Psoas muscle (tissue), 8 donors: Measurements from ENCODE around the gene G3BP1. TPM values are rescaled to one million over a fixed set of nuclear protein-coding genes. Genes with fewer than 3 reads are reported as not detected.

ENCODE experiments used
- ATAC-seq, 4 donors: fragments of 200-7000 bp; cut with Tn5 transposase; one replicate each; pipeline ENCODE4 v1.9.1; 2020; ENCODE audit warnings: moderate library complexity in 3 of 4, mild to moderate bottlenecking in 2 of 4
- DNase-seq, 2 donors: peaks; one replicate each; pipeline ENCODE4 v3.0.0-alpha.2; 2020
- H3K27ac ChIP-seq: fragments of 200-600 bp; one replicate; pipeline ENCODE4 v1.8.0; 2022
- H3K27me3 ChIP-seq, 3 donors: fragments of 200-600 bp in 1 of 3; one replicate each; pipeline versions ENCODE4 v1.6.1 to v1.8.0; 2013 to 2022; ENCODE audit warnings: low read length in 2 of 3, mild to moderate bottlenecking in 2 of 3, moderate library complexity in 1 of 3; ENCODE audit not compliant: insufficient read depth in 3 of 3
- H3K36me3 ChIP-seq, 2 donors: fragments of 200-600 bp in 1 of 2; one replicate each; pipeline versions ENCODE4 v1.6.1 to v1.8.0; 2013 to 2022; ENCODE audit warnings: low read depth in 1 of 2, mild to moderate bottlenecking in 1 of 2, moderate library complexity in 1 of 2; ENCODE audit not compliant: insufficient read depth in 1 of 2
- H3K4me1 ChIP-seq: fragments of 200-600 bp; one replicate; pipeline ENCODE4 v1.8.0; 2022
- H3K4me3 ChIP-seq: fragments of 200-600 bp; one replicate; pipeline ENCODE4 v1.8.0; 2022; ENCODE audit warnings: mild to moderate bottlenecking
- H3K9me3 ChIP-seq: fragments of 200-600 bp; one replicate; pipeline ENCODE4 v1.8.0; 2022
- WGBS, 3 donors: extraction: QIAGEN DNeasy Blood & Tissue Kit; methylation state at CpG; one replicate each; pipeline versions ENCODE4 v1.1.6 to v1.1.7; 2013; 5-methylcytosine and 5-hydroxymethylcytosine counted together
- intact Hi-C, 2 donors: fragments of 100-400 bp; cut with DNase I; formaldehyde crosslinking; loops; one replicate each; pipeline versions ENCODE4 v1.11.0 to v1.14.2; 2022
- polyA plus RNA-seq, 3 donors: library from polyadenylated mRNA; stranded (reverse); fragments of 200-250 nt; gene quantifications; one replicate each; pipeline ENCODE4 v1.2.3, GENCODE V29; 2013
- total RNA-seq, 4 donors: library from RNA; stranded (reverse); fragmentation: NEBNext Ultra II Directional in 2 of 4; extraction: Animal tissue kit (Norgen Biotek cat#: 25700) in 2 of 4; gene quantifications; one replicate each; pipeline versions ENCODE4 v1.2.1 to v1.2.4, GENCODE V29; 2021 to 2023
- TF ChIP-seq, protein P1 (sequence below): fragments of 200-600 bp; IDR thresholded peaks from one replicate; pipeline ENCODE4 v1.8.0; 2022; ENCODE audit warnings: antibody characterized with exemption
- donor health status: healthy with polysubstance abuse.
- donor health status: DM: no; HTN: no; CAD: no; lungs with moderate emphysema.
- donor health status: Bipolar disorder and iron deficiency.
- donor health status: healthy.
- donor health status: DM: yes; HTN: yes; CAD: no.
- donor health status: DM: no; HTN: no; CAD: no.
- donor health status: DM: no; HTN: no; CAD: no.
- donor health status: DM: yes; HTN: yes; CAD: no.

G3BP1 gene
- total and polyA plus RNA-seq, 7 donors = 47.0 to 230 (median 132) TPM

DNA sequence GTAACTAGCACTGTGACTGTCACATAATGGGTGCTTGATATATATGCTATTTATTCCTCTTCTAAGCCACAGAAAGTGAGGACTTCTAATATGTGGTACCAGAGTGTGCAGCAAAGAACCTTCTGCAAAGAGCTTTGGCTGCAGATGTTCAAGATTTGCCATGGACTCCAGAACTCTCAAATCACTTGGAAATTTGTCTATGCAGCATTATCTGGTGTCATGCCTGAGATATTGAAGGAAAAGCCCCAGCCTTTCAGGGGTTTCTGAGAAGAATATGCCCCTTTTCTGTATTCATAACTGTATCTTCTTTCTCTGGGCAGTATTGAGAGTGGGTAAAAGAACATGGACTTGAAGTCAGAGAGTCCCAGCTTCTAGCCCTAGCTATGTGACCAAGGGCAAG lies 4.8 kb upstream of the G3BP1 start:
- intact Hi-C loops = no loop called here
- Histone ChIP-seq H3K9me3 (no peaks in the 10 kb centered on the region), H3K27me3 (no peaks in the 10 kb centered on the region), H3K36me3 (no peaks in the 10 kb centered on the region), H3K4me3 (no peak overlapping the region), H3K27ac (no peak overlapping the region), H3K4me1 (no peaks in the 10 kb centered on the region)
- DNase-seq (no peak), ATAC-seq (no peak)
- TF ChIP-seq, protein P1, sequence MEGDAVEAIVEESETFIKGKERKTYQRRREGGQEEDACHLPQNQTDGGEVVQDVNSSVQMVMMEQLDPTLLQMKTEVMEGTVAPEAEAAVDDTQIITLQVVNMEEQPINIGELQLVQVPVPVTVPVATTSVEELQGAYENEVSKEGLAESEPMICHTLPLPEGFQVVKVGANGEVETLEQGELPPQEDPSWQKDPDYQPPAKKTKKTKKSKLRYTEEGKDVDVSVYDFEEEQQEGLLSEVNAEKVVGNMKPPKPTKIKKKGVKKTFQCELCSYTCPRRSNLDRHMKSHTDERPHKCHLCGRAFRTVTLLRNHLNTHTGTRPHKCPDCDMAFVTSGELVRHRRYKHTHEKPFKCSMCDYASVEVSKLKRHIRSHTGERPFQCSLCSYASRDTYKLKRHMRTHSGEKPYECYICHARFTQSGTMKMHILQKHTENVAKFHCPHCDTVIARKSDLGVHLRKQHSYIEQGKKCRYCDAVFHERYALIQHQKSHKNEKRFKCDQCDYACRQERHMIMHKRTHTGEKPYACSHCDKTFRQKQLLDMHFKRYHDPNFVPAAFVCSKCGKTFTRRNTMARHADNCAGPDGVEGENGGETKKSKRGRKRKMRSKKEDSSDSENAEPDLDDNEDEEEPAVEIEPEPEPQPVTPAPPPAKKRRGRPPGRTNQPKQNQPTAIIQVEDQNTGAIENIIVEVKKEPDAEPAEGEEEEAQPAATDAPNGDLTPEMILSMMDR = no peak

DNA sequence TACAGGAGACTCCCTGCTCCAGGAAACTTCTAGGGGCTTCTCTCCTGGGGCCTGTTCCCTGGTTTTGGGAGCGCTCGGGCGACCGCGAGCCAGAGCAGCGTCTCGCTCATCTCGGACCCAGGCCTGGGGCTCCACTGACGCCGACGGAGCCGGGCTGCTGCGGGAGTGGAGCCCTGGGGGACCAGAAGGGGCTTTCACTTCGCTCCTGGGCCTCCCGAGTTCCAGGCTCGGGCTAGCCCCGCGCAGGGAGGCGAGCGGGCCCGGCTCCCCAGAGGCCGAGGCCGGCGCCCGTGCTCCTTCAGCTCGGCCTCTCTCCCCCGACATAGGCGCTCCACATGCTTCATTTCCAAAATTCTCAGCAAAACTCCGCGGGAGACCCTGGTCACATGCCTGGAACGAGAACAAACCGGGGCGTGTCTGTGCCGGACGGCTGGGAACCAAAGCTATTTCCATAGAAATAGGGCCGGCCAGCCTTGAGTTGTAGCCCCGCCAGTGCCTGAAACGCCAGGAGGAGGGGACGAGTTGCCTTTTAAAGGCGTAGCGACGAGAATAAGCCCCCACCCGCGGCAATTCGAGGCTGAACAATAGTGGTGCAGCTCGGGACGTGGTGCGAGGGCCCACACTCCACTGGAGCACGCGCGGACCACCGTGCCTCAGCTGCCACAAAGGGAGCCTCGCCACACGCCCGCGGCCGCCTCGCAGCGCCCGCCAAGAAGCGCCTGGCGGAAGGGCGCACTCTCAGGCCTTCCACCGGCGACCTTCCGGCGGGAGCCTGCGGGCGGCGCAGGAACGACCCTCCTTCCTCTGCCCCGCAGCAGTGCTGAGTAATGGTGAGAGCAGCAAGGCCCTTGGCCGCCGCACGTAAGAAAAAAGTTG lies 1.1 kb upstream of the G3BP1 start:
- H3K27me3 ChIP-seq = no peaks in the 10 kb centered on the region
- intact Hi-C loops = no loop called here
- no peaks in the 10 kb centered on the region for H3K36me3 ChIP-seq
- ATAC-seq = peak; percentile 36 to 60 (median 50)
- peaks cover 20% of the 10 kb centered on the region for H3K4me1 ChIP-seq
- H3K4me3 ChIP-seq = peak overlapping the region; percentile 65
- no peaks in the 10 kb centered on the region for H3K9me3 ChIP-seq
- DNase-seq = peak; percentile 83 to 88
- 1 to 2% (median 1%) methylated on average over 75 of the region's 75 CpGs for WGBS, 3 donors
- TF ChIP-seq, protein P1 = no peak
- peak overlapping the region; percentile 91 for H3K27ac ChIP-seq

DNA sequence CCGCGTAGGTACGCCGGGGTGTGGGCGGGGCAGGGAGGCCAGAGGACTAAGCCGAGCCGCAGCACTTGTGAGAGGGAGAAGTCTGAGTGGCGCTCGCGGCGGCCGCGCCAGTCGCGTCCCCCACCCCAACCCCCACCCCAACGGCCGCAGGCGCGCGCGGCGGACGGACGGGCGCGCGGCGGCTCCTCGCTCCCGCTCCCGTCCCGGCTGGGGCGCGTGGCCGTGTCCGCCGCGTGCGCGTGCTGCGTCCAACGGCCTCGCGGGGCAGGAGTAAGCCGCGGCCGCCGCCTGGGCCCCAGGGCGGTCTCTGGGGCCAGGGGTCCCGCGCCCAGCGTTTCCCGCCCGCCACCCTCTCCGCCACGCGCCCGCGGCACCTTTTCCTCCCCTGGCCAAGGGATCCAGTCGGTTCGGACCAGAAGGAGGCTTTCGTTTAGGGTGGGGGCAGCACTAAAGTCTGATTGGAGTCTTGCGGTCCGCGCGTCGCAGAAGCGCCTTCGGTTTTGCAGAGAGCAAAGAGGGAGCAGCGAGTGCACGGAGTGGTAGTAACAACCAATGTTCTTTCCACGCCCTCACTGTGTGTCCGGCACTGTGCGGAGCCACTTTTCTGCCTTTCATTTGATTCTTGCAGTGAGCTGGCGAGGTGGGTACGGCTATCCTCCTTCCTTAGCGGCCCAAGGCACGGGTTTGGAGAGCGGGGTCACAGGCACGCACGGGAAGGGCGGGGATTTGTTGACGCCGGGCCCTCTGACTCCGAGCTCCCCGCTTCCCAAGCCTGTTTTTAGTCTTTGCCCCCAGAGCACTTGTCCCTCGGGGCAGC lies 483 bp downstream of the G3BP1 start:
- H3K27me3 ChIP-seq = no peaks in the 10 kb centered on the region
- peak overlapping the region; percentile 93 for H3K27ac ChIP-seq
- 0% methylated on average over 38 to 87 of the region's 87 CpGs for WGBS, 3 donors
- peaks cover 37% of the 10 kb centered on the region for H3K4me1 ChIP-seq
- H3K4me3 ChIP-seq = peak overlapping the region; percentile 90
- DNase-seq = peak; percentile 37 to 70
- TF ChIP-seq, protein P1 = no peak
- H3K36me3 ChIP-seq = no peaks in the 10 kb centered on the region
- peak in 2 of 4 donors; percentile 28 to 40 for ATAC-seq
- H3K9me3 ChIP-seq = no peaks in the 10 kb centered on the region
- intact Hi-C loops = no loop called here

DNA sequence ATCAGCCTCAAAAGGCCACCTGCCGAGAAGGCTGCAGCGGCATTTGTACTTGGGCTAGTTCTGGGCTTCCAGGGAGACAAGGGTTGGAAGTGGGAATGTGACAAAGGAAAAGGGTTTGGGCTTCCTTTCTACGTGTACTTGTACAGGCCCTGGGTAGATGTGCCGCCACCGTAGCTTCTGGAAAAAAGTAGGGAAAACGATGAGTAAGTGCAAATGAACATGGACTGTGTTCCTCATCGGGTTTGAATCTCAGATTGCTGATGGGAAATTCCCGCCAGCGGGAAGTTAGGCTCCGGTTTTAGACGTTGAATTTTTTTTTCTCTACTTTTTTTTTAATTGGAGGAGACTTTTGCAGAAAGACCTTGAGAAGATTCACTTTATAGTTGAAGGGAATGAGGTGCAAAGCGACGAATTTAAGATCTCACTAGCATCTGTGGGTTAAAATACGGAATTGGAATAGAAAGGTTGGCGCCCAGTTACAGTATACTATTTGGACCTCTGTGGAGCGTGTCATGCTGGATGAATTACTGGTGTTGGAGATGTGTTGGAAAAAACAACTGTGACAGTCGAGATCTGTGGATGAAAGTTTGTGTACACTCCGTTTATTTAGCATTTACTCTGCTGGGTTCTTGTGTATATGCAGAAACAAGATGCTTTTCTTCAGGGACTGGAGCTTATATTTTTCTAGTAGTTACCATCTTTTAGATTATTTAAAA lies 1.2 kb downstream of the G3BP1 start:
- TF ChIP-seq, protein P1 = no peak
- peaks cover 44% of the 10 kb centered on the region for H3K4me1 ChIP-seq

More for the DNA sequence above, 1.2 kb downstream of the G3BP1 start:
- Histone ChIP-seq H3K36me3 (no peaks in the 10 kb centered on the region), H3K9me3 (no peaks in the 10 kb centered on the region), H3K27me3 (no peaks in the 10 kb centered on the region), H3K27ac (peak overlapping the region; percentile 93), H3K4me3 (peak overlapping the region; percentile 90)
- intact Hi-C loops = no loop called here
- ATAC-seq = no peak
- DNase-seq = no peak
- 1% methylated on average over 18 of the region's 18 CpGs for WGBS, 3 donors
